SJCRH30 (cell line): ENCODE data around the gene ANKRD12. TPM values are rescaled to one million over a fixed set of nuclear protein-coding genes. Genes with fewer than 3 reads are reported as not detected.
"Not testable (repeated sequence)": the region's sequence is repeated elsewhere in the genome, so short reads cannot be mapped to it uniquely, and the experiment has no call there.

ENCODE experiments used
- DNase-seq, 2 experiments: peaks; one replicate each; pipeline ENCODE4 v3.0.0-alpha.2; 2015 to 2020
- H3K27ac ChIP-seq: fragments of 250-450 bp; sonication (Bioruptor Pico); 2 replicates; pipeline ENCODE4 v1.5.1; 2020; ENCODE audit warnings: mild to moderate bottlenecking, moderate library complexity
- H3K27me3 ChIP-seq: fragments of 250-450 bp; sonication (Bioruptor Pico); 2 replicates; pipeline ENCODE4 v1.5.1; 2020; ENCODE audit warnings: mild to moderate bottlenecking, moderate library complexity
- H3K36me3 ChIP-seq: fragments of 250-450 bp; sonication (Bioruptor Pico); 2 replicates; pipeline ENCODE4 v1.5.1; 2020; ENCODE audit warnings: mild to moderate bottlenecking, moderate library complexity
- H3K4me1 ChIP-seq: fragments of 250-450 bp; sonication (Bioruptor Pico); 2 replicates; pipeline ENCODE4 v1.5.1; 2020; ENCODE audit warnings: mild to moderate bottlenecking, moderate library complexity
- H3K4me3 ChIP-seq: fragments of 250-450 bp; sonication (Bioruptor Pico); 2 replicates; pipeline ENCODE4 v1.5.1; 2020; ENCODE audit warnings: mild to moderate bottlenecking, moderate library complexity
- H3K9me3 ChIP-seq: fragments of 250-450 bp; sonication (Bioruptor Pico); replicated peaks from 2 replicates; pipeline ENCODE4 v1.5.1; 2020; ENCODE audit warnings: mild to moderate bottlenecking, moderate library complexity
- total RNA-seq: library from RNA; depleted of rRNA; stranded (reverse); fragments of >200 nt; shearing (Covaris generic); gene quantifications from 2 replicates; pipeline ENCODE4 v1.2.3, GENCODE V29; 2014

Gene ANKRD12
- total RNA-seq, 1 experiment from 2014 or later: 19.5 TPM

DNA sequence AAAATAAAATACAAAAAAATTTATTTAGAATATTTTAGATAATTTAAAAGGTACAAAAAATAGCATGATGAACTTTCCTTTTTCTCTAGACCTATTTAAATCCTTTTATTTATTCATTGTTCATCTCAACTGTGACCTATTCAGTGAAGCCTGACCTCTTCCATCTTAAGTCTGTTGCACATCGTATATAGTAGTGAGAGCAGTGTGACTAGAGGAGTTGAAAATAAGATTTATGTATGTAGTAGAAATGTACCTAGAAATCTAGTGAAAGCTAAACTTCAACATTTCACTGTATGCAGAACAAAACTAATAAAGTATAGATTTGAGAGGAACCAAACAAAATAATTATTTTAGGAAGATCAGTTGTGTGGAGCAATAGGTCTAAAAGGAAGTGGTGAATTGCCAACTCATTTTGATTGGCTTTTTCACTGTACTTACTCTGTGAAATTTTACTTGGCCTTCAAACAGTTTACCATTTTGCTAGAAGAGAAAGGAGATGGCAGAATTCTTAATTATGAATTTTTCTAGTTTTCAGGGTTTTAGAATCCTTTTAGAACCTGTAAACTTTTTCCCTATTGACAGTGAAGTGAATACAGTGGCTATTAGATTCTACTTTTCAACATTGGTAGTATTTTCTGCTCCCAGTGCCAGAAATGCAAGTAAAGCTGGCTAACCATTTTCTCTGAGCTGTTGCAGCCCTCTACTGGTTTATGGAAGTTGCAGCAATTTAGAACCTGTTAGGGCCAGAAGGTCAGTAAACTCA lies 11.0 kb downstream of the ANKRD12 start:
- Histone ChIP-seq H3K4me1 (no peaks in the 10 kb centered on the region), H3K27me3 (no peaks in the 10 kb centered on the region), H3K4me3 (no peak overlapping the region), H3K27ac (no peak overlapping the region), H3K9me3 (no peaks in the 10 kb centered on the region), H3K36me3 (no peaks in the 10 kb centered on the region)
- DNase-seq: peak; percentile 22 to 50

GRCh38 chr18:9148203-9148552 lies 11.6 kb downstream of the ANKRD12 start:
- Histone ChIP-seq H3K9me3 (no peaks in the 10 kb centered on the region), H3K27ac (no peak overlapping the region), H3K27me3 (no peaks in the 10 kb centered on the region), H3K4me1 (no peaks in the 10 kb centered on the region), H3K4me3 (no peak overlapping the region), H3K36me3 (no peaks in the 10 kb centered on the region)
- no peak for DNase-seq

DNA sequence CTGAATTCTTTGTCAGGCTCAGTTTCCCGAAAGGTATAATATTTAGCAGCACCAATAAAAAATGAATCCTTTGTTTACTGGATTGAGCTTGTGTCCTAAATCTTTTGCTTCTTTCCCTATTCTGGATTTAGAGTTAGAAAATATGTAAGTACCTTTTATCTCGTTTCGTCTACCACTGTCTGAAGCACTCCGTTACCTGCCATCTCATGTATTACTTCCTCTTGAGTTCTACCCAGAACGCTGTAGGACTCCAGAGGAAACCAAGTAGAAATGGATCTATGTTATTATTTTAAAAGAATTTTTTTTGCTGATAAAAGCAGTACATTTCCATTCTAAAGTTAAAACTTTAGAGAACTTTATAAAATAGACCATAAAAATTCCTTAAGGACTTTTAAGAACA lies 13.5 kb downstream of the ANKRD12 start:
- H3K4me1 ChIP-seq: no peaks in the 10 kb centered on the region
- H3K27ac ChIP-seq: no peak overlapping the region
- H3K36me3 ChIP-seq: no peaks in the 10 kb centered on the region
- H3K9me3 ChIP-seq: no peaks in the 10 kb centered on the region
- H3K27me3 ChIP-seq: no peaks in the 10 kb centered on the region
- H3K4me3 ChIP-seq: no peak overlapping the region
- no peak for DNase-seq

DNA sequence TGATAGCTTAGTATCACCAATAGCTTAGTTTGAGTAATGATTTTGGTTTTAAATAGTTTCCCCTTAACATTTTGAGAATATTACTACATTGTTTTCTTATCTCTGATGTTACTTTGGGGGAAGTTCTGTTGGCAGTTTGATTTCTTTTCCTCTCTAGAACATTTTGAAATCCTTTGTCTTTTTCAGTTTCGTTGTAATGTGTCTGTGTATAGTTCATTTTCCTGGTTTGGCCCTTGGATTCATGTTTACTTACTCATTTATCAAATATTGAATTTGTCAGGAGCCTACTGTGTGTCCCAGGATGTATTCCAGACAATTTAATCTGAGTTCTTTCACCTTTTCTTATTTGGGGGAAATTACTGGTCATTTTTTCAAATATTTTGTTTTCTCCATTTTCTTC lies 16.7 kb downstream of the ANKRD12 start:
- H3K9me3 ChIP-seq: no peaks in the 10 kb centered on the region

GRCh38 chr18:9156604-9157249 lies 20.1 kb downstream of the ANKRD12 start:
- H3K27me3 ChIP-seq: no peaks in the 10 kb centered on the region
- H3K4me3 ChIP-seq: no peak overlapping the region
- no peak overlapping the region for H3K27ac ChIP-seq
- no peaks in the 10 kb centered on the region for H3K9me3 ChIP-seq
- no peaks in the 10 kb centered on the region for H3K4me1 ChIP-seq
- DNase-seq: no peak
- H3K36me3 ChIP-seq: no peaks in the 10 kb centered on the region

More for the DNA sequence above, 16.7 kb downstream of the ANKRD12 start:
- Histone ChIP-seq H3K4me1 (no peaks in the 10 kb centered on the region), H3K4me3 (no peak overlapping the region), H3K27ac (no peak overlapping the region), H3K27me3 (no peaks in the 10 kb centered on the region), H3K36me3 (no peaks in the 10 kb centered on the region)
- no peak for DNase-seq

DNA sequence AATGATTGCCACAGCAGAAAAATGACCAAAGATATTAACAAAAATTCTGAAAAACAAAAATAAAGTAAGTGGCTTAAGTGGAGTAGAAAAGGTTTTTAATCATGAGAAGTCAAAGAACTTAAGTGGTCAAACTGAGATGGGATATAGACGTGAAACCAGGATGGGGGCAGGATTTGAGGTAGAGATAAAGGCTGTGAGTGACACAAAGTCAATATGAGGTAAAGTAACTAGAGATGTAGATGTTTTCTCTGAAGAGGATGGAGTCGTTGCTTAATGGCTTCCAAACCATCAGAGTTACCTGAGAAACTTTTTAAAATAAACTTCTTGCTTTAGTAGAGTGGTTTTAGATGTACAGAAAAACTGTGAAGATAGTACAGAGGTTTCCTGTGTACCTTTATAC lies 21.2 kb downstream of the ANKRD12 start:
- Histone ChIP-seq H3K4me1 (no peaks in the 10 kb centered on the region), H3K4me3 (no peak overlapping the region), H3K27me3 (no peaks in the 10 kb centered on the region), H3K27ac (no peak overlapping the region), H3K36me3 (no peaks in the 10 kb centered on the region), H3K9me3 (no peaks in the 10 kb centered on the region)
- no peak for DNase-seq

GRCh38 chr18:9160014-9160413 lies 23.4 kb downstream of the ANKRD12 start:
- Histone ChIP-seq H3K27ac (no peak overlapping the region), H3K9me3 (no peaks in the 10 kb centered on the region), H3K27me3 (no peaks in the 10 kb centered on the region), H3K36me3 (no peaks in the 10 kb centered on the region), H3K4me3 (no peak overlapping the region), H3K4me1 (no peaks in the 10 kb centered on the region)
- DNase-seq: no peak

GRCh38 chr18:9162663-9163062 lies 26.1 kb downstream of the ANKRD12 start:
- not testable (repeated sequence) for DNase-seq, H3K9me3 ChIP-seq, H3K36me3 ChIP-seq, H3K4me3 ChIP-seq, H3K27me3 ChIP-seq, H3K4me1 ChIP-seq, H3K27ac ChIP-seq

DNA sequence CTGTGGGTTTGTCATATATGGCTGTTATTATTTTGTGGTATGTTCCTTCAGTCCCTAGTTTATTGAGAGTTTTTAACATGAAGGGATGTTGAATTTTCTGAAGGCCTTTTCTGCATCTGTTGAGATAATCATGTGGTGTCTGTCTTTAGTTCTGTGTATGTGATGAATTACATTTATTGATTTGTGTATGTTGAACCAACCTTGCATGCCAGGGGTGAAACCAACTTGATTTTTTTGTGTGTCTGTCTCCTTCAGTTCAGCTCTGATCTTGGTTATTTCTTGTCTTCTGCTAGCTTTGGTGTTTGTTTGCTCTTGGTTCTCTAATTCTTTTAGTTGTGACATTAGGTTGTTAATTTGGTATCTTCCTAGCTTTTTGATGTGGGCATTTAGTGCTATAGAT lies 27.6 kb downstream of the ANKRD12 start:
- not testable (repeated sequence) for DNase-seq, H3K9me3 ChIP-seq, H3K36me3 ChIP-seq, H3K4me3 ChIP-seq, H3K27ac ChIP-seq, H3K4me1 ChIP-seq, H3K27me3 ChIP-seq

GRCh38 chr18:9165883-9166282 lies 29.3 kb downstream of the ANKRD12 start:
- not testable (repeated sequence) for H3K4me1 ChIP-seq, H3K9me3 ChIP-seq, H3K4me3 ChIP-seq, DNase-seq, H3K36me3 ChIP-seq, H3K27ac ChIP-seq, H3K27me3 ChIP-seq

GRCh38 chr18:9169515-9169914 lies 32.9 kb downstream of the ANKRD12 start:
- H3K4me1 ChIP-seq, DNase-seq, H3K9me3 ChIP-seq, H3K27me3 ChIP-seq, H3K36me3 ChIP-seq, H3K4me3 ChIP-seq, H3K27ac ChIP-seq: not testable (repeated sequence)

DNA sequence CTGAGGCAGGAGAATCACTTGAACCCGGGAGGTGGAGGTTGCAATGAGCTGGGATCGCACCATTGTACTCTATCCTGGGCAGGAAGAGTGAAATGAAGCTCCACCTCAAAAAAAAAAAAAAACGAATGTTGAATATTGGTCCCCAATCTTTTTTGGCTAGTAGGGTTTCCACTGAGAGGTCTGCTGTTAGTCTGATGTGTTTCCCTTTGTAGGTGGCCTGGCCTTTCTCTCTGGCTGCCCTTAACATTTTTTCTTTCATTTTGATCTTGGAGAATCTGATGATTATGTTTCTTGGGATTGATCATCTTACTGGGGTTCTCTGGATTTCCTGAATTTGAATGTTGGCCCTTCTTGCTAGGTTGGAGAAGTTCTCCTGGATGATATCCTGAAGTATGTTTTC lies 35.3 kb downstream of the ANKRD12 start:
- H3K4me3 ChIP-seq, H3K27ac ChIP-seq, H3K9me3 ChIP-seq, DNase-seq, H3K36me3 ChIP-seq, H3K27me3 ChIP-seq, H3K4me1 ChIP-seq: not testable (repeated sequence)

DNA sequence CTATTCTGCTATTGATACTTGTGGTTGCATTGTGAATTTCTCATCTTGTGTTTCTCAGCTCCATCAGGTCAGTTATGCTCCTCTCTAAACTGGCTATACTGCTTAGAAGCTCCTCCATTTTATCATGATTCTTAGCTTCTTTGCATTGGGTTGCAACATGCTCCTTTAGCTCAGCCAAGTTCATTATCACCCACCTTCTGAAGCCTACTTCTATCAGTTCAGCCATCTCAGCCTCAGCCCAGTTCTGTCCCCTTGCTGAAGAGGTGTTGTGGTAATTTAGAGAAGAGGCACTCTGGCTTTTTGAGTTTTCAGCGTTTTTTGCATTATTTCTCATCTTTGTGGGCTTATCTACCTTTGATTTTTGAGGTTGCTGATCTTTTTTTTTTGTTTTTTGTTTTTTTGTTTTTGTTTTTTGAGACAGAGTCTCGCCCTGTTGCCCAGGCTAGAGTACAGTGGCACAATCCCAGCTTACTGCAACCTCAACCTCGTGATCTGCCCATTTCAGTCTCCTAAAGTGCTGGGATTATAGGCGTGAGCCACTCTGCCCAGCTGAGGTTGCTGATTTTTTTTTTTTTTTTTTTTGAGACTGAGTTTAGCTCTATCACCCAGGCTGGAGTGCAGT lies 36.0 kb downstream of the ANKRD12 start:
- no peaks in the 10 kb centered on the region for H3K36me3 ChIP-seq
- no peak overlapping the region for H3K4me3 ChIP-seq
- no peaks in the 10 kb centered on the region for H3K27me3 ChIP-seq
- peaks cover 5% of the 10 kb centered on the region; the same call in 1 of the 2 replicates for H3K4me1 ChIP-seq
- no peak for DNase-seq
- H3K9me3 ChIP-seq: no peaks in the 10 kb centered on the region
- no peak overlapping the region for H3K27ac ChIP-seq

DNA sequence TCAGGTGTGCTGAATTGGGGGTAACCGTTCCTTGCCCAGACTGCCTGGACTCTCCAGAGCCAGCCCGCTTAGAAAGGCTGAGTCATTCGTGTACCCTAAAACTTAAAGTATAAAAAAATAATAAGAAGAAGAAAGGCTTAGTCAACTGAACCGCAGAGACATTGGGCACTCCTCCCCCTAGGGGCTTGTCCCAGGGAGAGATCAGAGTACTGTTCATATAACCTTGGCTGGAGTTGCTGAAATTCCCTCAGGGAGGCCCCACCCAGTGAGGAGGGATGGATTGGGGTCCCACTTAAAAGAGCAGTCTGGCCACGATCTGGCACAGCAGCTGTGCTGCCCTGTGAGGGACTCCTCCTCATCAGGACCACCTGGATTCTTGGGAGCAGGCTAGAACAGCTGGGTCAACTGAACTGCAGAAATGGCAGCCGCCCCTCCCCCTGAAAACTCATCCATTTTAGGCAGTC lies 37.2 kb downstream of the ANKRD12 start:
- no peak overlapping the region for H3K4me3 ChIP-seq
- no peaks in the 10 kb centered on the region for H3K36me3 ChIP-seq
- H3K27me3 ChIP-seq: no peaks in the 10 kb centered on the region
- no peaks in the 10 kb centered on the region for H3K9me3 ChIP-seq
- H3K4me1 ChIP-seq: peaks cover 5% of the 10 kb centered on the region; the same call in 1 of the 2 replicates
- no peak overlapping the region for H3K27ac ChIP-seq
- peak; percentile 62 to 68 for DNase-seq

DNA sequence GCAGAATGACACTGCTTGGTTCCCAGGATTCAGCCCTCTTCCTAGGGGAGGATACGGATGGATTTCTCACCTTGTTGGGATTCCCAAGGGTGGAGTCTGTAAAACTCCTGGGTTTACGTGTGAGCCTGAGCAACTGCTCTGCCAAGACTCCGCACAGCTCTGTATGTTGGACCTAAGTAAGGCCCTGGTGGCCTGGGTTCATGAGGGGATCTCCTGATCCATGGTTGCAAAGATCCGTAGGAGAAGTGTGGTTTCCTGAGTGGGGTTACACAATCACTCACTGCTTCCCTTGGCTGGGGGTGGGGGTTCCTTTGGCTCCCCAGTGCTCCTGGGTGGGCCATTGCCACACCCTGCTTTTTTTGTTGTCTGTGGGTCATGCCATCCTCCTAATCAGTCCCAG lies 37.7 kb downstream of the ANKRD12 start:
- Histone ChIP-seq H3K9me3 (no peaks in the 10 kb centered on the region), H3K27ac (no peak overlapping the region), H3K4me3 (no peak overlapping the region), H3K36me3 (no peaks in the 10 kb centered on the region), H3K27me3 (no peaks in the 10 kb centered on the region), H3K4me1 (peaks cover 5% of the 10 kb centered on the region; the same call in 1 of the 2 replicates)
- no peak for DNase-seq
